HepG2 (cell line): ENCODE measurements around the gene PFKP. TPM values are rescaled to one million over a fixed set of nuclear protein-coding genes. Genes with fewer than 3 reads are reported as not detected.

Experiments used
- ATAC-seq: fragments of 200-7000 bp; cut with Tn5 transposase; 3 replicates; pipeline ENCODE4 v1.9.1; 2020; ENCODE audit warnings: mild to moderate bottlenecking, moderate library complexity
- BruUV-seq: library from RNA; stranded (reverse); fragments of 400-500 nt; replicated peaks from 2 replicates; lab custom pipeline; 2021; lab: Mats Ljungman, UMichigan
- CTCF ChIA-PET: fragments of 300-600 bp; formaldehyde crosslinking; extraction: SDS; loops from one replicate; lab custom pipeline; 2021; ENCODE audit warnings: low total read pairs, inconsistent platforms, low intra/inter-chr PET ratio; lab: Yijun Ruan, JAX
- POLR2A ChIA-PET: fragments of 350-600 bp; sonication (Branson Sonifier 250); formaldehyde crosslinking; loops from one replicate; lab custom pipeline; 2020; ENCODE audit warnings: antibody characterized with exemption, inconsistent platforms; lab: Yijun Ruan, JAX
- DNase-seq: peaks from one replicate; pipeline ENCODE4 v3.0.0-alpha.2; 2015; ENCODE audit warnings: low spot score
- FAIRE-seq: peaks from 3 replicates; lab custom pipeline; 2011; peaks lifted over from hg19 to GRCh38; lab: Jason Lieb, UNC
- H2AFZ ChIP-seq: one replicate; pipeline ENCODE4 v1.6.1; 2011; ENCODE audit warnings: low read length, inconsistent platforms
- H3K27ac ChIP-seq: fragments of 300-600 bp; 3 replicates; pipeline ENCODE4 v1.8.0; 2011; ENCODE audit warnings: mixed run types, mild to moderate bottlenecking, mixed read lengths, low read length, inconsistent platforms; ENCODE audit not compliant: insufficient read depth; ENCODE audit errors: extremely low read length
- H3K27me3 ChIP-seq, 2 experiments: fragments of 200-600 bp in 1 of 2; 2 replicates in 1 of 2; 3 replicates in 1 of 2; pipeline versions ENCODE4 v1.6.0 to v1.8.0; 2011; ENCODE audit warnings: low read length in 2 of 2, mild to moderate bottlenecking in 2 of 2, moderate library complexity in 2 of 2, inconsistent platforms in 1 of 2; ENCODE audit not compliant: insufficient read depth in 2 of 2, control insufficient read depth in 1 of 2
- H3K36me3 ChIP-seq, 2 experiments: fragments of 200-600 bp in 1 of 2; replicated peaks in 1 of 2; 2 replicates in 1 of 2; 3 replicates in 1 of 2; pipeline versions ENCODE4 v1.5.1 to v1.8.0; 2011; ENCODE audit warnings: low read length in 2 of 2, inconsistent platforms in 1 of 2; ENCODE audit not compliant: insufficient read depth in 2 of 2, control insufficient read depth in 1 of 2
- H3K4me1 ChIP-seq: 2 replicates; pipeline ENCODE4 v1.5.1; 2012; ENCODE audit warnings: low read length, inconsistent platforms; ENCODE audit not compliant: insufficient read depth
- H3K4me2 ChIP-seq: 2 replicates; pipeline ENCODE4 v1.6.0; 2011; ENCODE audit warnings: low read depth, low read length, inconsistent platforms
- H3K4me3 ChIP-seq, 3 experiments: fragments of 200-600 bp in 1 of 3; sonication (generic), shearing (Covaris generic) in 1 of 3; replicated peaks in 1 of 3; 2 replicates each; pipeline ENCODE4 v1.5.1; 2011 to 2016; ENCODE audit warnings: low read length in 3 of 3, inconsistent platforms in 2 of 3, low read depth in 2 of 3, mild to moderate bottlenecking in 2 of 3, control low read depth in 1 of 3, mixed read lengths in 1 of 3; ENCODE audit not compliant: insufficient read depth in 1 of 3
- H3K79me2 ChIP-seq: one replicate; pipeline ENCODE4 v1.6.1; 2011; ENCODE audit warnings: low read length, inconsistent platforms; ENCODE audit not compliant: insufficient read depth
- H3K9ac ChIP-seq: 2 replicates; pipeline ENCODE4 v1.6.0; 2011; ENCODE audit warnings: mild to moderate bottlenecking, low read depth, low read length, inconsistent platforms; ENCODE audit not compliant: insufficient read depth
- H3K9me3 ChIP-seq: 2 replicates; pipeline ENCODE4 v1.5.1; 2012; ENCODE audit warnings: mild to moderate bottlenecking, low read length
- H4K20me1 ChIP-seq: 2 replicates; pipeline ENCODE4 v1.6.0; 2011; ENCODE audit warnings: inconsistent platforms, mild to moderate bottlenecking, low read length, moderate library complexity; ENCODE audit not compliant: insufficient read depth
- KDM5A ChIP-seq: fragments of 200-600 bp; sonication (generic); IDR thresholded peaks from 2 replicates; pipeline ENCODE4 v1.7.0; 2018; ENCODE audit warnings: antibody characterized with exemption, mild to moderate bottlenecking, low read length, borderline replicate concordance
- NKX3-1 ChIP-seq: sonication (generic); formaldehyde crosslinking; IDR thresholded peaks from 2 replicates; pipeline ENCODE4 v1.5.0; 2020; ENCODE audit warnings: missing genetic modification reagents
- RARG ChIP-seq: sonication (generic); formaldehyde crosslinking; IDR thresholded peaks from 2 replicates; pipeline ENCODE4 v1.4.0; 2020; ENCODE audit warnings: low read depth, mild to moderate bottlenecking, missing genetic modification reagents
- ZNF800 ChIP-seq: sonication (generic); formaldehyde crosslinking; IDR thresholded peaks from 2 replicates; pipeline ENCODE4 v1.4.0; 2020; ENCODE audit warnings: missing genetic modification reagents
- WGBS: methylation state at CpG from one replicate; pipeline ENCODE4 v1.1.6; 2017; ENCODE audit warnings: low lambda C conversion rate; 5-methylcytosine and 5-hydroxymethylcytosine counted together
- in situ Hi-C: cut with HindIII; loops from 2 replicates; pipeline ENCODE4 v1.10.0; 2017; ENCODE audit warnings: low pct_unique_long_range_greater_than_20kb; ENCODE audit not compliant: extremely low pct_ligation_motif_present
- intact Hi-C: fragments of 100-400 bp; cut with micrococcal nuclease; formaldehyde crosslinking; loops from one replicate; pipeline ENCODE4 v1.10.0; 2022; ENCODE audit not compliant: unreplicated experiment
- polyA plus RNA-seq, 8 experiments: library from polyadenylated mRNA; depleted of rRNA in 3 of 8; stranded (reverse) in 7 of 8; unstranded in 1 of 8; fragments of >200 nt; fragmentation: Illumina TruSeq in 4 of 8; extraction: Trizol in 4 of 8; gene quantifications; 2 replicates each; pipeline versions ENCODE4 v1.2.1 to v1.2.3, GENCODE V29; 2011 to 2016; ENCODE audit warnings: low read depth in 4 of 8, missing spikeins in 1 of 8, mixed read lengths in 1 of 8; ENCODE audit not compliant: insufficient read depth in 1 of 8
- total RNA-seq, 5 experiments: library from RNA; depleted of rRNA; stranded (reverse); fragments of >200 nt; fragmentation: Illumina TruSeq; extraction: Trizol; gene quantifications; 2 replicates each; pipeline ENCODE4 v1.2.3, GENCODE V29; 2016; ENCODE audit warnings: low read depth in 1 of 5
- TF ChIP-seq, protein P1 (sequence below): sonication (generic); formaldehyde crosslinking; IDR thresholded peaks from 2 replicates; pipeline ENCODE4 v1.5.1; 2020; ENCODE audit warnings: missing genetic modification reagents, mild to moderate bottlenecking, borderline replicate concordance

PFKP gene
- total and polyA plus RNA-seq, 2 of the 13 experiments (the other 11 are each of a cell fraction or from before 2014, with no cell fraction given) = 0.80 to 2.4 TPM

DNA sequence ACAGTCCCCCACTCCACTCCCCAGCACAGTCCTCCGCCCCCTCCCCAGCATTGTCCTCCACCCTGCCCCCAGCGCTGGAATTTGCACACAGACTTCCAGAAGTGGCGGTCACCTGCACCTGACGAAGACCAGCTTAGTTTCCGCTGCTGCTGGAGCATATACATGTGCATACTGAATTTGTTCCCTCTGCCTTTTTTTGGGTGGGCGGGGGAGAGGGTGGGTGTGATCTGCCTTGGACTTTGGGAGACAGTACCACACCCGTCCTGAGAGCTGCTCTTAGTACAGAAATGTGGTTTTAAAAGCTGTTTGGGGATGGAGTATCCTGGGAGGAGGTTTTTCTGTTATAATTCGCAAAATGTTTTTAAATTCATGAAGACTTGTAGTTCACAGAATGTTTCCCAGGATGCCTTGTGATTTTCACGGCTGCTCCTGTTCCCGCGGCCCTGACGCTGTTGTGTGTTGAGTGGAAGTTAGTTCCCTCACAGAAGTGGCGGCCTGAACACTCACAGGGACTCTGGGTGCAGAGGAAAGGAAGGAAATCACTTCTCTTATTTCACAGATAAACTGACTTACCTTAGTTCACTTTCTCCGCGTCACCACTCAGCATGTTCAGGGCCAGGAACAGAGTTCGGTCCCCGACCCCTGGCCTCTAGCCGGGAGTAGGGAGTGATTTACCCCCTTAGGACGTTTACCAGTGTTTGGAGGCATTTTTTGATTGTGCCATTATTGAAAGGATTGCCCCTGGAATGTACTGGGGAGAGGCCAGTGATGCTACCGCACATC, 18.6 kb downstream of the PFKP start:
- no peak for DNase-seq
- H3K9me3 ChIP-seq = no peaks in the 10 kb centered on the region
- intact Hi-C loops (no loop called here), in situ Hi-C loops (no loop called here)
- 57% methylated on average over 19 of the region's 20 CpGs for WGBS
- ATAC-seq = no peak; the same call in 2 of the 3 replicates
- no peaks in the 10 kb centered on the region for H3K27me3 ChIP-seq
- H3K27ac ChIP-seq = no peak overlapping the region
- no peak for FAIRE-seq
- CTCF ChIA-PET = no interaction called here
- H3K79me2 ChIP-seq = no peaks in the 10 kb centered on the region
- TF ChIP-seq KDM5A = no peak
- TF ChIP-seq, protein P1, sequence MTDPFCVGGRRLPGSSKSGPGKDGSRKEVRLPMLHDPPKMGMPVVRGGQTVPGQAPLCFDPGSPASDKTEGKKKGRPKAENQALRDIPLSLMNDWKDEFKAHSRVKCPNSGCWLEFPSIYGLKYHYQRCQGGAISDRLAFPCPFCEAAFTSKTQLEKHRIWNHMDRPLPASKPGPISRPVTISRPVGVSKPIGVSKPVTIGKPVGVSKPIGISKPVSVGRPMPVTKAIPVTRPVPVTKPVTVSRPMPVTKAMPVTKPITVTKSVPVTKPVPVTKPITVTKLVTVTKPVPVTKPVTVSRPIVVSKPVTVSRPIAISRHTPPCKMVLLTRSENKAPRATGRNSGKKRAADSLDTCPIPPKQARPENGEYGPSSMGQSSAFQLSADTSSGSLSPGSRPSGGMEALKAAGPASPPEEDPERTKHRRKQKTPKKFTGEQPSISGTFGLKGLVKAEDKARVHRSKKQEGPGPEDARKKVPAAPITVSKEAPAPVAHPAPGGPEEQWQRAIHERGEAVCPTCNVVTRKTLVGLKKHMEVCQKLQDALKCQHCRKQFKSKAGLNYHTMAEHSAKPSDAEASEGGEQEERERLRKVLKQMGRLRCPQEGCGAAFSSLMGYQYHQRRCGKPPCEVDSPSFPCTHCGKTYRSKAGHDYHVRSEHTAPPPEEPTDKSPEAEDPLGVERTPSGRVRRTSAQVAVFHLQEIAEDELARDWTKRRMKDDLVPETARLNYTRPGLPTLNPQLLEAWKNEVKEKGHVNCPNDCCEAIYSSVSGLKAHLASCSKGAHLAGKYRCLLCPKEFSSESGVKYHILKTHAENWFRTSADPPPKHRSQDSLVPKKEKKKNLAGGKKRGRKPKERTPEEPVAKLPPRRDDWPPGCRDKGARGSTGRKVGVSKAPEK (CRISPR knock-in tag) = no peak
- TF ChIP-seq ZNF800 = no peak
- TF ChIP-seq NKX3-1 = no peak
- no peak for TF ChIP-seq RARG
- TF ChIP-seq, all 625 proteins: peak for 0
- no peak overlapping the region for H3K4me2 ChIP-seq
- H3K4me1 ChIP-seq = peaks cover 20% of the 10 kb centered on the region
- H3K4me3 ChIP-seq = no peak overlapping the region
- H3K36me3 ChIP-seq = no peaks in the 10 kb centered on the region
- H3K9ac ChIP-seq = no peak overlapping the region
- no peak overlapping the region for H2AFZ ChIP-seq
- POLR2A ChIA-PET = no interaction called here
- BruUV-seq = no TSS peak
- no peaks in the 10 kb centered on the region for H4K20me1 ChIP-seq
